Esophagus muscularis mucosa (tissue), 4 donors: ENCODE data around the gene RNF26. TPM values are rescaled to one million over a fixed set of nuclear protein-coding genes. Genes with fewer than 3 reads are reported as not detected.
A peak's percentile ranks its signal among the peaks of the same experiment; 100 is the strongest.

Experiments used
- DNase-seq: peaks from one replicate; pipeline ENCODE4 v3.0.0-alpha.2; 2017; ENCODE audit errors: extremely low spot score
- H3K27ac ChIP-seq, 4 donors: fragments of 200-600 bp; sonication (generic); replicated peaks in 1 of 4; 1 replicate in 3 of 4; 2 replicates in 1 of 4; pipeline ENCODE4 v1.5.1; 2016 to 2019; ENCODE audit warnings: mild to moderate bottlenecking in 1 of 4
- H3K27me3 ChIP-seq, 4 donors: fragments of 200-600 bp; sonication (generic); one replicate each; pipeline versions ENCODE4 v1.5.1 to v1.6.0; 2016 to 2019
- H3K36me3 ChIP-seq, 4 donors: fragments of 200-600 bp; sonication (generic); one replicate each; pipeline ENCODE4 v1.5.1; 2016 to 2019
- H3K4me1 ChIP-seq, 4 donors: fragments of 200-600 bp; sonication (generic); one replicate each; pipeline ENCODE4 v1.5.1; 2016 to 2019
- H3K4me3 ChIP-seq, 4 donors: fragments of 200-600 bp; sonication (generic); 1 replicate in 2 of 4; 2 replicates in 2 of 4; pipeline ENCODE4 v1.5.1; 2016 to 2019; ENCODE audit warnings: mild to moderate bottlenecking in 4 of 4, moderate library complexity in 1 of 4
- H3K9me3 ChIP-seq, 4 donors: fragments of 200-600 bp; sonication (generic); 1 replicate in 3 of 4; 2 replicates in 1 of 4; pipeline ENCODE4 v1.5.1; 2016 to 2019
- CTCF ChIP-seq, 3 experiments: fragments of 200-600 bp in 2 of 3; fragments of 450-650 bp in 1 of 3; sonication (generic) in 2 of 3; IDR thresholded peaks; one replicate each; pipeline ENCODE4 v1.5.1; 2017 to 2019; ENCODE audit warnings: antibody characterized with exemption in 3 of 3, mild to moderate bottlenecking in 2 of 3, moderate library complexity in 1 of 3
- EP300 ChIP-seq: sonication (generic); formaldehyde crosslinking; IDR thresholded peaks from one replicate; pipeline ENCODE4 v1.6.1; 2017; ENCODE audit warnings: antibody characterized with exemption
- POLR2A ChIP-seq: fragments of 450-650 bp; IDR thresholded peaks from one replicate; pipeline ENCODE4 v1.6.1; 2017; ENCODE audit warnings: antibody characterized with exemption, moderate library complexity, mild to moderate bottlenecking, low read depth
- POLR2AphosphoS5 ChIP-seq, 2 donors: sonication (generic); formaldehyde crosslinking; IDR thresholded peaks; one replicate each; pipeline ENCODE4 v1.6.1; 2017; ENCODE audit warnings: antibody characterized with exemption in 2 of 2
- WGBS: methylation state at CpG from one replicate; pipeline ENCODE4 v1.1.5; 2018; 5-methylcytosine and 5-hydroxymethylcytosine counted together
- intact Hi-C: fragments of 100-400 bp; cut with DNase I; formaldehyde crosslinking; loops from one replicate; pipeline ENCODE4 v1.15.1; 2023
- total RNA-seq, 4 donors: library from RNA; depleted of rRNA; stranded (reverse); fragments of >200 nt; gene quantifications; one replicate each; pipeline versions ENCODE4 v1.1.0 to v1.2.1, GENCODE V29; 2016

RNF26 gene
- total RNA-seq, 4 donors from 2014 or later = 14.2 to 33.2 (median 20.9) TPM

GRCh38 chr11:119357074-119357473, 22.7 kb downstream of the RNF26 start:
- peak overlapping the region; percentile 84 to 86 (median 86) for H3K27ac ChIP-seq
- TF ChIP-seq EP300 = no peak
- no peak for TF ChIP-seq CTCF (IDR thresholded peaks at IDR 0.05)
- no peak for TF ChIP-seq POLR2A
- TF ChIP-seq POLR2AphosphoS5 (IDR thresholded peaks at IDR 0.05) = no peak
- H3K27me3 ChIP-seq = no peaks in the 10 kb centered on the region
- H3K9me3 ChIP-seq = no peaks in the 10 kb centered on the region
- WGBS = 52% methylated on average over 9 of the region's 13 CpGs
- peaks cover 11 to 31% (median 24%) of the 10 kb centered on the region in 4 donors for H3K36me3 ChIP-seq
- no peak for DNase-seq
- H3K4me1 ChIP-seq = peaks cover 45 to 59% (median 47%) of the 10 kb centered on the region in 4 donors
- intact Hi-C loops = loop anchor here (5.0 kb wide), 1 partner anchor 115 kb away; no protein-coding TSS in a partner anchor
- H3K4me3 ChIP-seq = peak overlapping the region; percentile 48 to 68 (median 62)

GRCh38 chr11:119359365-119360214, 25.3 kb downstream of the RNF26 start:
- WGBS = 91% methylated on average over 9 of the region's 10 CpGs
- Histone ChIP-seq H3K27me3 (no peaks in the 10 kb centered on the region), H3K4me3 (no peak overlapping the region), H3K9me3 (no peaks in the 10 kb centered on the region), H3K27ac (peak overlapping the region; percentile 91 to 95 (median 94)), H3K36me3 (peaks cover 11 to 31% (median 24%) of the 10 kb centered on the region in 4 donors), H3K4me1 (peaks cover 47 to 69% (median 60%) of the 10 kb centered on the region in 4 donors)
- DNase-seq = no peak
- intact Hi-C loops = loop anchor here (5.0 kb wide), 1 partner anchor 113 kb away; no protein-coding TSS in a partner anchor
- TF ChIP-seq CTCF (IDR thresholded peaks at IDR 0.05) = no peak
- TF ChIP-seq EP300 = no peak
- TF ChIP-seq POLR2A = no peak
- TF ChIP-seq POLR2AphosphoS5 (IDR thresholded peaks at IDR 0.05) = no peak

GRCh38 chr11:119361056-119361787, 26.9 kb downstream of the RNF26 start:
- intact Hi-C loops = no loop called here
- H3K27me3 ChIP-seq = no peaks in the 10 kb centered on the region
- no peak for TF ChIP-seq EP300
- TF ChIP-seq POLR2A = no peak
- peak in 1 of 3 experiments; percentile 7 for TF ChIP-seq CTCF (IDR thresholded peaks at IDR 0.05)
- peak; percentile 65 for TF ChIP-seq POLR2AphosphoS5 (IDR thresholded peaks at IDR 0.05)
- 27% methylated on average over 8 of the region's 8 CpGs for WGBS
- no peak for DNase-seq
- H3K27ac ChIP-seq = peak overlapping the region; percentile 91 to 95 (median 94)
- no peaks in the 10 kb centered on the region for H3K9me3 ChIP-seq
- peak overlapping the region in 2 of 4 donors; percentile 3 to 20 for H3K4me3 ChIP-seq
- H3K36me3 ChIP-seq = peaks cover 11 to 31% (median 24%) of the 10 kb centered on the region in 4 donors
- H3K4me1 ChIP-seq = peaks cover 53 to 76% (median 71%) of the 10 kb centered on the region in 4 donors

- Histone ChIP-seq H3K27ac (peak overlapping the region; percentile 91 to 95 (median 94)), H3K36me3 (peaks cover 11 to 29% (median 24%) of the 10 kb centered on the region in 4 donors), H3K9me3 (no peaks in the 10 kb centered on the region), H3K27me3 (no peaks in the 10 kb centered on the region), H3K4me1 (peaks cover 52 to 76% (median 71%) of the 10 kb centered on the region in 4 donors), H3K4me3 (peak overlapping the region; percentile 20 to 80 (median 67))
- no peak for DNase-seq
- TF ChIP-seq POLR2A = no peak
- no peak for TF ChIP-seq EP300
- no peak for TF ChIP-seq CTCF (IDR thresholded peaks at IDR 0.05)
- no peak for TF ChIP-seq POLR2AphosphoS5 (IDR thresholded peaks at IDR 0.05)
- intact Hi-C loops = no loop called here
- WGBS = 73% methylated on average over 10 of the region's 11 CpGs
Measured at GRCh38 chr11:119361941-119362725, 27.8 kb downstream of the RNF26 start.
